ENCODE data around the gene OSBPL9.

- no peak for TF ChIP-seq CTCF (IDR thresholded peaks at IDR 0.05 in 2 of 3, conservative IDR thresholded peaks at IDR 0.05 in 1 of 3; ENCODE audit: control insufficient read depth in 2 of 3, extremely low read depth in 1 of 3, insufficient read depth in 1 of 3, low read depth in 3 of 3, low read length in 3 of 3)
- no peak for TF ChIP-seq EP300 (IDR thresholded peaks at IDR 0.05; ENCODE audit: borderline replicate concordance in 1 of 2, control insufficient read depth in 1 of 2, low read depth in 2 of 2, low read length in 2 of 2)
- no peak for TF ChIP-seq TCF7 (IDR thresholded peaks at IDR 0.05; ENCODE audit: borderline replicate concordance)
- TF ChIP-seq SMC3 (IDR thresholded peaks at IDR 0.05; ENCODE audit: borderline replicate concordance, low read length): no peak
- no peak for TF ChIP-seq ZNF274 (IDR thresholded peaks at IDR 0.05; ENCODE audit: insufficient read depth, insufficient read length)
- TF ChIP-seq RAD51 (IDR thresholded peaks at IDR 0.05): no peak
- TF ChIP-seq HSF1 (IDR thresholded peaks at IDR 0.05; ENCODE audit: low read depth, low read length): no peak
- no peak for TF ChIP-seq KDM1A (IDR thresholded peaks at IDR 0.05; ENCODE audit: borderline replicate concordance)
- TF ChIP-seq PAX5 (IDR thresholded peaks at IDR 0.05; ENCODE audit: borderline replicate concordance, low read depth, low read length): no peak
- TF ChIP-seq SIN3A (IDR thresholded peaks at IDR 0.05; ENCODE audit: low read depth, low read length): no peak
- no peak for TF ChIP-seq YY1 (IDR thresholded peaks at IDR 0.05; ENCODE audit: low read depth, low read length)
- TF ChIP-seq BRCA1 (IDR thresholded peaks at IDR 0.05; ENCODE audit: low read depth, low read length): no peak
These were observed 35.7 kb upstream of the OSBPL9 start for GRCh38 chr1:51581238-51581637.
